ENCODE results near the gene PEAK3. TPM values are rescaled to one million over a fixed set of nuclear protein-coding genes. Genes with fewer than 3 reads are reported as not detected.

The PEAK3 gene
- total and polyA plus RNA-seq, 5 donors from 2014 or later: 0.10 to 0.32 (median 0.15) TPM; not detected in 1

DNA sequence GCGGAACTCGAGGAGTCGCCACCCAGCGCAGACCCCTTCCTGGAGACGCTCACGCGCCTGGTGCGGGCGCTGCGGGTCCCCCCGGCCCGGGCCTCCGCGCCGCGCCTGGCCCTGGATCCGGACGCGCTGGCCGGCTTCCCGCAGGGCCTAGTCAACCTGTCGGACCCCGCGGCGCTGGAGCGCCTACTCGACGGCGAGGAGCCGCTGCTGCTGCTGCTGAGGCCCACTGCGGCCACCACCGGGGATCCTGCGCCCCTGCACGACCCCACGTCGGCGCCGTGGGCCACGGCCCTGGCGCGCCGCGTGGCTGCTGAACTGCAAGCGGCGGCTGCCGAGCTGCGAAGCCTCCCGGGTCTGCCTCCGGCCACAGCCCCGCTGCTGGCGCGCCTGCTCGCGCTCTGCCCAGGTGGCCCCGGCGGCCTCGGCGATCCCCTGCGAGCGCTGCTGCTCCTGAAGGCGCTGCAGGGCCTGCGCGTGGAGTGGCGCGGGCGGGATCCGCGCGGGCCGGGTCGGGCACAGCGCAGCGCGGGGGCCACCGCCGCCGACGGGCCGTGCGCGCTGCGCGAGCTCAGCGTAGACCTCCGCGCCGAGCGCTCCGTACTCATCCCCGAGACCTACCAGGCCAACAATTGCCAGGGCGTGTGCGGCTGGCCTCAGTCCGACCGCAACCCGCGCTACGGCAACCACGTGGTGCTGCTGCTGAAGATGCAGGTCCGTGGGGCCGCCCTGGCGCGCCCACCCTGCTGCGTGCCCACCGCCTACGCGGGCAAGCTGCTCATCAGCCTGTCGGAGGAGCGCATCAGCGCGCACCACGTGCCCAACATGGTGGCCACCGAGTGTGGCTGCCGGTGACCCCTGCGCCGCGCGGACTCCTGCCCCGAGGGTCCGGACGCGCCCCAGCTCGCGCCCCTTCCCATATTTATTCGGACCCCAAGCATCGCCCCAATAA, 30.6 kb downstream of the PEAK3 start:
- Mint-ChIP-seq H3K36me3 (no peaks in the 10 kb centered on the region), H3K9me3 (no peaks in the 10 kb centered on the region), H3K4me1 (peaks cover 0 to 21% (median 0%) of the 10 kb centered on the region in 4 donors), H3K27me3 (peaks cover 12% of the 10 kb centered on the region), H3K27ac (no peak overlapping the region), H3K4me3 (peak overlapping the region in 3 of 4 donors; percentile 50 to 87 (median 82))
- ATAC-seq (ENCODE audit: low read depth in 2 of 2) (peak; percentile 11 to 29), DNase-seq (peak in 1 of 3 donors; percentile 33)
- Histone ChIP-seq H3K27ac (ENCODE audit: insufficient read depth, low read length, poor library complexity, severe bottlenecking) (no peak overlapping the region), H3K27me3 (ENCODE audit: control insufficient read depth, insufficient read depth, low read length) (no peaks in the 10 kb centered on the region), H3K36me3 (ENCODE audit: control insufficient read depth, insufficient read depth, low read length) (peaks cover 12% of the 10 kb centered on the region), H3K4me3 (ENCODE audit: low read depth, low read length) (no peak overlapping the region), H3K4me1 (ENCODE audit: control insufficient read depth, insufficient read depth, low read length, poor library complexity, severe bottlenecking) (peaks cover 41% of the 10 kb centered on the region), H3K9me3 (ENCODE audit: control insufficient read depth in 2 of 2, low read length in 2 of 2) (no peaks in the 10 kb centered on the region)

DNA sequence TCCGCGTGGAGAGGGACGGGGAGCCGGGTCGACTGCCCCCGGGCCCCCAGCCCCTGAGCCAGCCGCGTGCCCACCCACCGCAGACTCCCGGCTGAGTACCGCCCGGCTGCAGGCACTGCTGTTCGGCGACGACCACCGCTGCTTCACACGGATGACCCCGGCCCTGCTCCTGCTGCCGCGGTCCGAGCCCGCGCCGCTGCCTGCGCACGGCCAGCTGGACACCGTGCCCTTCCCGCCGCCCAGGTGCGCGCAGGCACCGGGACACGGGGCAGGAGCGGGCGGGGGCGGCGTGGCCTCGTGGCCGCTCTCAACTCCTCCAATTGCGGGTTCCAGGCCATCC, 31.2 kb downstream of the PEAK3 start:
- ATAC-seq (ENCODE audit: low read depth in 2 of 2): no peak
- H3K36me3 Mint-ChIP-seq: no peaks in the 10 kb centered on the region
- H3K27me3 Mint-ChIP-seq: peaks cover 12% of the 10 kb centered on the region
- no peak overlapping the region for H3K4me3 ChIP-seq (ENCODE audit: low read depth, low read length)
- no peaks in the 10 kb centered on the region for H3K9me3 Mint-ChIP-seq
- peaks cover 41% of the 10 kb centered on the region for H3K4me1 ChIP-seq (ENCODE audit: control insufficient read depth, insufficient read depth, low read length, poor library complexity, severe bottlenecking)
- peaks cover 0 to 19% (median 0%) of the 10 kb centered on the region in 4 donors for H3K4me1 Mint-ChIP-seq
- H3K27me3 ChIP-seq (ENCODE audit: control insufficient read depth, insufficient read depth, low read length): no peaks in the 10 kb centered on the region
- no peaks in the 10 kb centered on the region for H3K9me3 ChIP-seq (ENCODE audit: control insufficient read depth in 2 of 2, low read length in 2 of 2)
- no peak overlapping the region for H3K27ac Mint-ChIP-seq
- H3K4me3 Mint-ChIP-seq: no peak overlapping the region
- H3K27ac ChIP-seq (ENCODE audit: insufficient read depth, low read length, poor library complexity, severe bottlenecking): no peak overlapping the region
- H3K36me3 ChIP-seq (ENCODE audit: control insufficient read depth, insufficient read depth, low read length): peaks cover 19% of the 10 kb centered on the region
- no peak for DNase-seq

DNA sequence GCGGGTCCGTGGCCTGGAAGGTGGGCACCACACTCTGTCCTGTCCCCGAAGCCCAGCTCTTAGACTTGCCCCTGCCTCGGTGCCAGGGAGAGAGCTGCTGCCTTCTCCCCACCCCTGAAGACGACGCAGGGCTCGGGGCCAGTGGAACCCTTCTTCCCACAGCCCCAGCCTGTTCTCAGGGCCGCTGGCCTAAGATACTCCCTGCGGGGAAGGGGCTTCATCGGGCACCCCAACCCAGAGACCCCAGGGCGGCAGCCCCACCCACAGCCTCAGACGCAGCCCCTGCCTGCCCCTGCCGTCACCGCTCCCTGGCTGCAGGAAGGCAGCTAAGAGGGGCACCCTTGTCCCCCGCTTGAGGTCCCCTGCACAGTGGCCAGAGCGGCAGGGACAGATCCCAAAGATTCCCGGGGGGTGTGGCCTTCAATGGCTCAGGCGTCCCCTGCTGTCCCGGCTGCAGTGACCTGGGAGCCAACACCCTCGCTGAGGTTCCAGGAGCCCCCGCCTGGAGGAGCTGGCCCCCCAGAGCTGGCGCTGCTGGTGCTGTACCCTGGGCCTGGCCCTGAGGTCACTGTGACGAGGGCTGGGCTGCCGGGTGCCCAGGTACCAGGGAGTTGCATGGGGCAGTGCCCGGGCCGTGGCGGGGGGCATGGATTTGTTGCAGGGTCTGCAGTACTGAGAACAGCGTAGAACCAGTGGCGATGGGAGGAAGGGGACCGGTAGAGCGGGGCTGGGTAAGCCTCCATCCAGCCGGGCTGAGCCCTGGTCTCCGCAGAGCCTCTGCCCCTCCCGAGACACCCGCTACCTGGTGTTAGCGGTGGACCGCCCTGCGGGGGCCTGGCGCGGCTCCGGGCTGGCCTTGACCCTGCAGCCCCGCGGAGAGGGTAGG, 31.9 kb downstream of the PEAK3 start:
- Mint-ChIP-seq H3K27me3 (peaks cover 12% of the 10 kb centered on the region), H3K9me3 (no peaks in the 10 kb centered on the region), H3K27ac (no peak overlapping the region), H3K36me3 (no peaks in the 10 kb centered on the region), H3K4me3 (peak overlapping the region in 3 of 4 donors; percentile 32 to 54 (median 33)), H3K4me1 (peaks cover 0 to 19% (median 0%) of the 10 kb centered on the region in 4 donors)
- H3K27me3 ChIP-seq (ENCODE audit: control insufficient read depth, insufficient read depth, low read length): no peaks in the 10 kb centered on the region
- peak in 1 of 2 donors; percentile 5 for ATAC-seq (ENCODE audit: low read depth in 2 of 2)
- no peaks in the 10 kb centered on the region for H3K9me3 ChIP-seq (ENCODE audit: control insufficient read depth in 2 of 2, low read length in 2 of 2)
- peaks cover 25% of the 10 kb centered on the region for H3K36me3 ChIP-seq (ENCODE audit: control insufficient read depth, insufficient read depth, low read length)
- H3K27ac ChIP-seq (ENCODE audit: insufficient read depth, low read length, poor library complexity, severe bottlenecking): no peak overlapping the region
- H3K4me3 ChIP-seq (ENCODE audit: low read depth, low read length): no peak overlapping the region
- peaks cover 41% of the 10 kb centered on the region for H3K4me1 ChIP-seq (ENCODE audit: control insufficient read depth, insufficient read depth, low read length, poor library complexity, severe bottlenecking)
- DNase-seq: no peak

DNA sequence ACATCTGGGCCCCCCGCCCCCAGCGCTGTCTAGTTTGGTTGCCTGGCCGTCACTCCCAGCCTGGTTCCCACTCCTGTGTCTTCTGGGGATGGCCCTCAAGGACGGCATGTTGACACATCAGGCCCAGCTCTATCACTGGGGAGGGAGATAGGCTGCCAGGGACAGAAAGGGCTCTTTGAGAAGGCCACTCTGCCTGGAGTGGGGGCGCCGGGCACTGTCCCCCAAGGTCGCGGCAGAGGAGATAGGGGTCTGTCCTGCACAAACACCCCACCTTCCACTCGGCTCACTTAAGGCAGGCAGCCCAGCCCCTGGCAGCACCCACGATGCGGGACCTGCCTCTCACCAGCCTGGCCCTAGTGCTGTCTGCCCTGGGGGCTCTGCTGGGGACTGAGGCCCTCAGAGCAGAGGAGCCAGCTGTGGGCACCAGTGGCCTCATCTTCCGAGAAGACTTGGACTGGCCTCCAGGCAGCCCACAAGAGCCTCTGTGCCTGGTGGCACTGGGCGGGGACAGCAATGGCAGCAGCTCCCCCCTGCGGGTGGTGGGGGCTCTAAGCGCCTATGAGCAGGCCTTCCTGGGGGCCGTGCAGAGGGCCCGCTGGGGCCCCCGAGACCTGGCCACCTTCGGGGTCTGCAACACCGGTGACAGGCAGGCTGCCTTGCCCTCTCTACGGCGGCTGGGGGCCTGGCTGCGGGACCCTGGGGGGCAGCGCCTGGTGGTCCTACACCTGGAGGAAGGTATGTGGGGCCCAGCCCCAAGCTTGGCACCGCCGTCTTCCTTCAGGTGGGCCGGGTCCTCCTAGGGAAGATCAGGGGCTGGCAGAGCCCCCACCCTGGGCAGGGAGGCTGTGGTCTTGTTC, 32.7 kb downstream of the PEAK3 start, which contains the start of gene AMH:
Gene AMH (plus strand): TSS at position 314 of the 857 bp plus-strand sequence. CDS start 10 bp downstream, at position 324.
- Histone ChIP-seq H3K4me3 (ENCODE audit: low read depth, low read length) (no peak within 1 kb of the TSS), H3K4me1 (ENCODE audit: control insufficient read depth, insufficient read depth, low read length, poor library complexity, severe bottlenecking) (peaks cover 41% of the 10 kb centered on the region), H3K27me3 (ENCODE audit: control insufficient read depth, insufficient read depth, low read length) (no peaks in the 10 kb centered on the region), H3K9me3 (ENCODE audit: control insufficient read depth in 2 of 2, low read length in 2 of 2) (no peaks in the 10 kb centered on the region), H3K36me3 (ENCODE audit: control insufficient read depth, insufficient read depth, low read length) (peaks cover 34% of the 10 kb centered on the region), H3K27ac (ENCODE audit: insufficient read depth, low read length, poor library complexity, severe bottlenecking) (no peak within 1 kb of the TSS)
- Mint-ChIP-seq H3K4me3 (peak within 1 kb of the TSS in 3 of 4 donors; percentile 27 to 54 (median 33)), H3K4me1 (peaks cover 0 to 15% (median 0%) of the 10 kb centered on the region in 4 donors), H3K27ac (no peak within 1 kb of the TSS), H3K9me3 (no peaks in the 10 kb centered on the region), H3K36me3 (no peaks in the 10 kb centered on the region), H3K27me3 (peaks cover 12% of the 10 kb centered on the region)
- no peak for DNase-seq
- ATAC-seq (ENCODE audit: low read depth in 2 of 2): no peak

DNA sequence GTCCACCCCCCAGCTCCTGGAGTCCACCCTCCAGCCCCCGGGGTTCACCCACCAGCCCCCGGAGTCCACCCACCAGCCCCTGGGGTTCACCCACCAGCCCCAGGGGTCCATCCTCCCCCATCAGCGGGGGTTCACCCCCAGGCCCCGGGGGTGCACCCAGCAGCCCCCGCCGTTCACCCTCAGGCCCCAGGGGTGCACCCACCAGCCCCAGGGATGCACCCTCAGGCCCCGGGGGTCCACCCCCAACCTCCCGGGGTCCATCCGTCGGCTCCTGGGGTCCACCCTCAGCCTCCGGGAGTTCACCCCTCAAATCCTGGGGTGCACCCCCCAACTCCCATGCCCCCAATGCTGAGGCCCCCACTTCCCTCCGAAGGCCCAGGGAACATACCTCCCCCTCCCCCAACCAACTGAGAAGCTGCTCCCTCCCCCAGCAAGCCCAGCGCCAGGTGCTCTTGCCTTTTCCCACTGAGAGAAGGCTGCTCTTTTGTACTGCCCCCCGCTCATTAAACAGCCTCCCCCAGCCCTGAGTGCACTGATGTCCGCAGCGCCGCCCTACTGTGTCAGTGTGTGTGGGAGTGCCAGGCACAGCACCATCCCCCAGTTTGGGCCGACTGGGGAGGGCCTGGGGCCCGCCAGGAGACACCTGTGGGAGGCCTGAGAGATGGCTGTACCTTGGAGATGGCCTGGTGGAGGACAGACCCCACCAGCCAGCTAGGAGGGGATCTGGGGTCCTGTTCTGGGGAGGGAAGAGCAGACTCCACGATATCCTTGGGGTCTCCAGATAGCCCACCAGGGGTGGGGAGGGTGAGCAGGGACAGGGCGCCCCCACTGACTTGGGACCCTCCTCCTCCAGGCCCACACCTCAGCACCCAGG, 33.6 kb downstream of the PEAK3 start:
- peaks cover 38% of the 10 kb centered on the region for H3K4me1 ChIP-seq (ENCODE audit: control insufficient read depth, insufficient read depth, low read length, poor library complexity, severe bottlenecking)
- no peak overlapping the region for H3K27ac ChIP-seq (ENCODE audit: insufficient read depth, low read length, poor library complexity, severe bottlenecking)
- Mint-ChIP-seq H3K27me3 (peaks cover 11% of the 10 kb centered on the region), H3K4me1 (peaks cover 0 to 10% (median 0%) of the 10 kb centered on the region in 4 donors), H3K36me3 (no peaks in the 10 kb centered on the region), H3K4me3 (no peak overlapping the region), H3K27ac (no peak overlapping the region), H3K9me3 (no peaks in the 10 kb centered on the region)
- H3K4me3 ChIP-seq (ENCODE audit: low read depth, low read length): no peak overlapping the region
- peaks cover 42% of the 10 kb centered on the region for H3K36me3 ChIP-seq (ENCODE audit: control insufficient read depth, insufficient read depth, low read length)
- H3K27me3 ChIP-seq (ENCODE audit: control insufficient read depth, insufficient read depth, low read length): no peaks in the 10 kb centered on the region
- H3K9me3 ChIP-seq (ENCODE audit: control insufficient read depth in 2 of 2, low read length in 2 of 2): no peaks in the 10 kb centered on the region
- DNase-seq (no peak), ATAC-seq (ENCODE audit: low read depth in 2 of 2) (no peak)

DNA sequence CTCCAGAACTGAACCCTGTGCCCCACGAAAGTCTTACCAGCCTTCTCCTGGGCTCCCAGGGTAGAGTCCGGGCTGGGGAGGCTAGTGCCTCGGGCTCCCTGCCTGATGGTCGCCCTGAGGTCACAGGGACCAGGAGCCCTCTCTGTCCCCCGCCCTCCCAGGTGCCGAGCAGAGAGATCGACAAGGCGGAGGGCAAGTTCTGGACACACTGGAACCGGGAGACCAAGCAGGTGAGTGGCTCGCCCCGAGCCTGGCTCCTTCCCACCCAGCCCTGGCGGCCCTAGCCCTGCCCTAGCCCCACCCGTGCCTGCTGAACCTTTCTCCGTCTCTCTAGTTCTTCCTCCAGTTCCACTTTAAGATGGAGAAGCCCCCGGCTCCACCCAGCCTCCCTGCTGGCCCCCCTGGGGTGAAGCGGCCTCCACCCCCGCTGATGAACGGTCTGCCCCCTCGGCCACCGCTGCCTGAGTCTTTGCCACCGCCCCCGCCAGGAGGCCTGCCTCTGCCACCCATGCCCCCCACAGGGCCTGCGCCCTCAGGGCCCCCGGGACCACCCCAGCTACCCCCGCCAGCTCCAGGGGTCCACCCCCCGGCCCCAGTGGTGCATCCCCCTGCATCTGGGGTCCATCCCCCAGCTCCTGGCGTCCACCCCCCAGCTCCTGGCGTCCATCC, 34.4 kb downstream of the PEAK3 start:
- DNase-seq: no peak
- H3K27me3 Mint-ChIP-seq: peaks cover 3% of the 10 kb centered on the region
- peaks cover 36% of the 10 kb centered on the region for H3K4me1 ChIP-seq (ENCODE audit: control insufficient read depth, insufficient read depth, low read length, poor library complexity, severe bottlenecking)

More for the DNA sequence above, 34.4 kb downstream of the PEAK3 start:
- Histone ChIP-seq H3K36me3 (ENCODE audit: control insufficient read depth, insufficient read depth, low read length) (peaks cover 45% of the 10 kb centered on the region), H3K4me3 (ENCODE audit: low read depth, low read length) (no peak overlapping the region), H3K27me3 (ENCODE audit: control insufficient read depth, insufficient read depth, low read length) (no peaks in the 10 kb centered on the region), H3K9me3 (ENCODE audit: control insufficient read depth in 2 of 2, low read length in 2 of 2) (no peaks in the 10 kb centered on the region), H3K27ac (ENCODE audit: insufficient read depth, low read length, poor library complexity, severe bottlenecking) (no peak overlapping the region)
- no peaks in the 10 kb centered on the region for H3K36me3 Mint-ChIP-seq
- peaks cover 0 to 13% (median 1%) of the 10 kb centered on the region in 4 donors for H3K4me1 Mint-ChIP-seq
- H3K4me3 Mint-ChIP-seq: no peak overlapping the region
- no peaks in the 10 kb centered on the region for H3K9me3 Mint-ChIP-seq
- no peak overlapping the region for H3K27ac Mint-ChIP-seq
- ATAC-seq (ENCODE audit: low read depth in 2 of 2): no peak

Data from CD4-positive, CD25-positive, alpha-beta regulatory T cell (primary cell).